HK-2 (cell line): ENCODE measurements around the gene UBE2V1.

Experiments
- DNase-seq: peaks from one replicate; pipeline ENCODE4 v3.0.0-alpha.2; 2018; ENCODE audit not compliant: unreplicated experiment

Gene UBE2V1

GRCh38 chr20:50044353-50044960 lies 68.5 kb downstream of the UBE2V1 start:
- DNase-seq, result no peak

GRCh38 chr20:50043573-50044352 lies 69.2 kb downstream of the UBE2V1 start:
- no peak for DNase-seq

- no peak for DNase-seq
Observed at GRCh38 chr20:50042370-50043313, 70.3 kb downstream of the UBE2V1 start.

DNA sequence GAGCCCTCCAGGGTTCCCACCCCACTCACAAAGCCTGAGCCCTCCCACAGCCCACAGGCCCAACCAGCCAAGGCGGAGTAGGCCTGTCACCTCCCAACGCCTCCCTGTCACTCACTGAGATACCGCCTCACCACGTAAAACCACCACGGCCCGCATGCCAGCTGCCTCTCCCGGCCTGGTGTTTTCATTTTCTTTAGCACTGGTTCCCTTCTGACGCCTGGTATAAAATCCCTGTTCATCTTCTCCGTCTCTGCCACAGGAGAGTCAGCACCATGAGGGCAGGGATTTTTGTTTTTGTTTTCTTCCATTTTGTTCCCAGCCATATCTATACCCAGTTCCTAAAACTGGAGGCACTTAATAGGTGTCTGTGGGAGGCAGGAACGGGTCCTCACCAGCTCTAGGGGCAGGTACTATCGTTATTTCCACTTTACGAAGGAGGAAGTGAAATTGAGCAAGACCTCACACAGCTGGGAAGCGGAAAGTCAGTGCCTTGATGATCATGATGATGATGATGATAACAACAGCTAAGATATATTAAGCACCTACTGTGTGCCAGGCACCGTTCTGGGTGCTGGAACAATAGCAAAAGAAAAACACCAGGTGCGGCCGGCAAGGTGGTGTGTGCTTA lies 71.6 kb downstream of the UBE2V1 start:
- no peak for DNase-seq

- no peak for DNase-seq
Observed at GRCh38 chr20:50040432-50041245, 72.3 kb downstream of the UBE2V1 start.

DNA sequence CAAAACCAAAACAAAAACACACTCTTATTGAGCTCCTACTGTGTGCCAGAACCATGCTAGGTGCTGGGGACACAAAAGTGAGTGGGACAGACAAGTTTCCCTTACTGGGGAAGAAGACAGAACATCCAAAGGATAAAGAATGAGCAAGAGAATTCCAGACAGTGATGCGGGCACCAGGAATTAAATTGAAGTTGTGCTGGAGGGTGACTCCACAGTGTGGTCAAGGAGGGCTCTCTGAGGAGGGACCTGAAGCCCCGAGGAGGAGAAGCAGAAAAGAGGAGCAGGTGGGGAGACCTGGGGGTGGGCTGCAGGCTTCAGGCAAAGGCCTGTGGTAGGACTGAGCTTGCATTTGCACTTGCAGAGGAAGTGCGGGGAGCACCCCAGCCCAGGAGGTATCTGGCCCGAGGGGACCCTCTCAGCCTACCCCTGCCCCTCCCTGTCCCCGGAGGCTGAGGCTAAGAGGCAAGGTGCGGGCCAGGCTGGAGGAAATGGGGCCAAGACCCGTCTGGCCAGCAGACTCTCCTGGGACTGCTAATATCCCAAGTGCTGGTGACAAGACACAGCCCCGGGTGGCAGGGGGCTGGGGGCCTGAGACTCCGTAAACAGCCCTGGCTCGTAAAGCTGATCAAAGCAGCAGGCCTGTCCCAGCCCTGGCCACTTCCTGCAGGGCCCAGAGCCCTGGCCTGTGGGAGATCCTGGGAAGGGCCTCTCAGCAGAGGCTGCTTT lies 73.1 kb downstream of the UBE2V1 start:
- DNase-seq, result no peak

- no peak for DNase-seq
Observed at GRCh38 chr20:50038574-50038991, 74.4 kb downstream of the UBE2V1 start.

GRCh38 chr20:50038169-50038568 lies 74.8 kb downstream of the UBE2V1 start:
- no peak for DNase-seq

GRCh38 chr20:50037575-50037974 lies 75.4 kb downstream of the UBE2V1 start:
- no peak for DNase-seq

- DNase-seq, result no peak
Observed at GRCh38 chr20:50037123-50037522, 75.8 kb downstream of the UBE2V1 start.

DNA sequence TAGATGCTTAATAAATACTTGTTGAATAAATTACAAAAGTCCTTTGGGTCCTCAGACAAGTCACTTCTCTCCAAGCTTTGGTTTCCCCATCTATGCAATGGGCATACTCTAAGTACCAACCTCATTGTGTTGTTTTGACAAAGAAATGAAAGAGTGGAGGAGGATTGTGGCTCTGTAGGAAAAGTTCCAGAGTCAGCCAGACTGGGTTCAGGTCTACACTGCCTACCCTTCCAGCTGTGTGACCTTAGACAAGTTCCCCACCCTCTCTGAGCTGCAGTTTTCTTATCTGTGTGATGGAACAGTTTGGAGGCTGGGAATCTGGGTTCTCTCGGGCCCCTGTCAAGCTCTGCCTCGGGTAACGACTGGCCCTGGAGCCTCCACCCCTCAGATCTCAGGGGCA lies 76.2 kb downstream of the UBE2V1 start:
- no peak for DNase-seq

GRCh38 chr20:50034567-50035180 lies 78.3 kb downstream of the UBE2V1 start:
- DNase-seq, result peak; percentile 84

- DNase-seq, result no peak
Observed at GRCh38 chr20:50032955-50033666, 79.8 kb downstream of the UBE2V1 start.
